Activated naive CD4-positive, alpha-beta T cell treated with anti-CD3 and anti-CD28 coated beads, Interleukin-2, amount 50 U/mL, for 72 hours (primary cell): ENCODE results near the gene NRBF2. TPM values are rescaled to one million over a fixed set of nuclear protein-coding genes. Genes with fewer than 3 reads are reported as not detected.
"Not testable (repeated sequence)": the region's sequence is repeated elsewhere in the genome, so short reads cannot be mapped to it uniquely, and the experiment has no call there.

Experiments used
- ATAC-seq, 2 donors: fragments of 150-1000 bp; cut with Tn5 transposase; 2 replicates each; pipeline ENCODE4 v1.10.0; 2021; ENCODE audit warnings: mild to moderate bottlenecking in 2 of 2, moderate library complexity in 2 of 2
- DNase-seq, 2 donors: peaks; one replicate each; pipeline ENCODE4 v3.0.0; 2021 to 2022; ENCODE audit warnings: low spot score in 2 of 2
- H3K27ac Mint-ChIP-seq, 2 donors: one replicate each; pipeline ENCODE4 v1.8.0; 2022; ENCODE audit warnings: mild to moderate bottlenecking in 2 of 2, mixed read lengths in 2 of 2
- H3K36me3 Mint-ChIP-seq, 2 donors: one replicate each; pipeline ENCODE4 v1.8.0; 2022; ENCODE audit warnings: mixed read lengths in 2 of 2
- H3K9me3 Mint-ChIP-seq, 2 donors: one replicate each; pipeline ENCODE4 v1.8.0; 2022; ENCODE audit warnings: mixed read lengths in 2 of 2
- total RNA-seq, 2 donors: library from RNA; stranded (reverse); gene quantifications; one replicate each; pipeline ENCODE4 v1.2.3, GENCODE V29; 2022

Gene NRBF2
- total RNA-seq, 2 donors from 2014 or later: 18.4 to 21.1 TPM

GRCh38 chr10:63145782-63146181, 12.7 kb downstream of the NRBF2 start:
- Mint-ChIP-seq H3K27ac (peak overlapping the region; percentile 35 to 61), H3K9me3 (no peaks in the 10 kb centered on the region), H3K36me3 (peaks cover 0 to 30% of the 10 kb centered on the region in 2 donors)
- peak; percentile 53 to 89 for ATAC-seq
- no peak for DNase-seq

- Mint-ChIP-seq H3K9me3 (no peaks in the 10 kb centered on the region), H3K36me3 (peaks cover 0 to 30% of the 10 kb centered on the region in 2 donors), H3K27ac (peak overlapping the region in 1 of 2 donors; percentile 55)
- no peak for ATAC-seq
- no peak for DNase-seq
These were observed 13.4 kb downstream of the NRBF2 start for GRCh38 chr10:63146503-63146902.

- Mint-ChIP-seq H3K36me3 (peaks cover 0 to 30% of the 10 kb centered on the region in 2 donors), H3K27ac (no peak overlapping the region), H3K9me3 (no peaks in the 10 kb centered on the region)
- DNase-seq: no peak
- no peak for ATAC-seq
These were observed 17.6 kb downstream of the NRBF2 start for GRCh38 chr10:63150745-63151144.

DNA sequence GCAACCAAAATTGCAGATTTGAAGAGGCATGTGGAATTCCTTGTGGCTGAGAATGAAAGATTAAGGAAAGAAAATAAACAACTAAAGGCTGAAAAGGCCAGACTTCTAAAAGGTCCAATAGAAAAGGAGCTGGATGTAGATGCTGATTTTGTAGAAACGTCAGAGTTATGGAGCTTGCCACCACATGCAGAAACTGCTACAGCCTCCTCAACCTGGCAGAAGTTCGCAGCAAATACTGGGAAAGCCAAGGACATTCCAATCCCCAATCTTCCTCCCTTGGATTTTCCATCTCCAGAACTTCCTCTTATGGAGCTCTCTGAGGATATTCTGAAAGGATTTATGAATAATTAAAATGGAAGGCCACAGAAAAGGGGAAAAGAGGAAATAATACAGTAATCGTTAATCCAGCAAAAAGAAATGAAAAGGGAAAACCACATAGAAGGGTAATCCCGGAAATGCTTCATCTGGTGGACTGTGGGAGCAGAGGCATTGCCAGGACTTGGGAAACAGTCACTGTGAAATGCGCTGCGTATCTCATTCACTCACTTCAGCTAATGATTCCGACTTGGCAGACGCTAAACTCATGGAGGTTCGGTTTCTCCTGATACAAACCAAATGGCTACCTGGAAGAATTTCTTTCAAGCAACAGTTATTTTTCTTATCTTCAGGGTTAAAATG, 20.9 kb downstream of the NRBF2 start:
- not testable (repeated sequence) for DNase-seq, H3K9me3 Mint-ChIP-seq, ATAC-seq
- Mint-ChIP-seq H3K27ac (peak overlapping the region in 1 of 2 donors; percentile 65), H3K36me3 (peaks cover 0 to 13% of the 10 kb centered on the region in 2 donors)

GRCh38 chr10:63154546-63155387, 21.6 kb downstream of the NRBF2 start:
- Mint-ChIP-seq H3K27ac (peak overlapping the region; percentile 31 to 65), H3K36me3 (peaks cover 0 to 9% of the 10 kb centered on the region in 2 donors), H3K9me3 (no peaks in the 10 kb centered on the region)
- no peak for ATAC-seq
- no peak for DNase-seq

DNA sequence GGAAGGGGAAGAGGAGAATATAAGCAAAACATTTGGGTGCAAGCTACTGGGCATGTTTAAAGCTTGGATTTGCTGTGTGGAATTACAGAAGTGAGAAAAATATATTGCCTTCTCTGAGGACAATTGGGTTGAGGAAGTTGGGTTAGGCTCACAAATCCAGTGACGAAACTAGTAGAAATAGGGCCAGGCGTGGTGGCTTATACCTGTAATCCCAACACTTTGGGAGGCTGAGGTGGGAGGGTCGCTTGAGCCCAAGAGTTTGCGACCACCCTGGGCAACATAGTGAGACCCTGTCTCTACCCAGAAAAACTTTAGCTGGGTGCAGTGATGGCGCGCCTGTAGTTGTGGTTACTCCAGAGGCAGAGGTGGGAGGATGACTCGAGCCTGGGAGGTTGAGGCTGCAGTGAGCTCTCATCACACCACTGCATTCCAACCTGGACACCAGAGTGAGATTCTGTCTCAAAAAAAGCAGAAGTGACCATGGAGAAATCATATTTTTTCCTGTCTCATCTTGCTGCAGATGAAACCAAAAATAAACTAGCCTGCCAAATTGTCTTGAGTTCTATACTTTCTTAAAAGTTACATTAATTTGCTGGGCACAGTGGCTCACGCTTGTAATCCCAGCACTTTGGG, 22.4 kb downstream of the NRBF2 start:
- H3K27ac Mint-ChIP-seq: peak overlapping the region; percentile 31 to 56
- no peak for DNase-seq
- ATAC-seq: no peak
- no peaks in the 10 kb centered on the region for H3K9me3 Mint-ChIP-seq
- peaks cover 0 to 7% of the 10 kb centered on the region in 2 donors for H3K36me3 Mint-ChIP-seq

DNA sequence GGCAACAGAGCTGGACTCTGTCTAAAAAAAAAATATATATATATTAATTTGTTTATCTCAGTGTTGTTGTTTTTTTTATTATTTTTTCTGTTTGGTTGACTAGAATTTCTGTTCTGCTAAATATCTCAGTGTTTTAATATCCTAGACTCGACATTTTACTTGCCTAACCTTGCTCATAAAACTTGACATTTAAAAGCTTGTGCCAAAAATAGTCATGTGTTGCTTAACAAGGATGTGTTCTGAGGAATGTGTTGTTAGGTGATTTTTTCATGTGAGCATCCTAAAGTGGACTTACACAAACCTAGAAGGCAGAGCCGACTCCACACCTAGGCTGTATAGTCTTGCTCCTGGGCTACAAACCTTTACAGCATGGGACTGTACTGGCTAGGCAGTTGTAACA, 23.1 kb downstream of the NRBF2 start:
- no peak overlapping the region for H3K27ac Mint-ChIP-seq
- peaks cover 0 to 7% of the 10 kb centered on the region in 2 donors for H3K36me3 Mint-ChIP-seq
- ATAC-seq (no peak), DNase-seq (no peak)
- H3K9me3 Mint-ChIP-seq: no peaks in the 10 kb centered on the region

DNA sequence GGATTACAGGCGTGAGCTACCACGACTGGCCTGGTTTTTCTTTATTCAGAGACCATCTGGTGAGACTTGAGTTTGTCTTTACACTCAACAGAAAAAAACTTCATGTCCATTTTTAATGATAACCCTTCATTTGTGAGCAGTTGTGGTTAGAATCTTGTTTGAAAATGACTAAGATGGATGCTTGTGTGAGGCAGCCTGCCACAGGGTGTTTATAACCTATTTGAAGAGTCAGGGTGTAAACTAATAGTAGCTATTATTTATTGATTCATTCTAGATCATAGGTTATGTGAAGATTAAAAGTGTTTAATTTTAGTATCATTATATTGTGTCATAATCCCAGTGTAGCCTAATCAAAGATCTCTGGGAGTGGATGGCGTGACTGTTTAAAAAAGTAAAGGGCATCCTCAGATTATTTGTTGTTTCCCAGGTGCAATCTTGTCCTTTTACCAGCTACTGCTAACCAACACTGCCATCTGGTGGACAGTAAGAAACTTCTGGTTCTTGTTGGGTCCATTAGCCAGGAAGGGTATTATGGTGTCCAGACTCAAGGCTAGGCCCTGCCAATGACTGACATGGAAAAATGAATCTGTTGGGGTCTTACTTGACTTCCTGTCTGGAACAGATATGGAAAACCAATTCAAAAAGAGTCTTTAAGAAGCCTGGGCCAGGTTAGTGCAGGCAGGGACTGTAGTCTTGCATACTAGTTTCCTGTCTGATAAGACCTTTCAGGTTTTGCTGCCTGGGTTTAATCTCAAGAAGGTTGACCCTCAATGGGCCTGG, 24.9 kb downstream of the NRBF2 start:
- Mint-ChIP-seq H3K36me3 (peaks cover 0 to 7% of the 10 kb centered on the region in 2 donors), H3K9me3 (no peaks in the 10 kb centered on the region), H3K27ac (peak overlapping the region in 1 of 2 donors; percentile 74)
- DNase-seq: peak in 1 of 2 donors; percentile 45
- ATAC-seq: peak; percentile 71 to 72

GRCh38 chr10:63161592-63161991, 28.5 kb downstream of the NRBF2 start:
- Mint-ChIP-seq H3K9me3 (no peaks in the 10 kb centered on the region), H3K27ac (peak overlapping the region in 1 of 2 donors; percentile 5), H3K36me3 (no peaks in the 10 kb centered on the region)
- ATAC-seq (no peak), DNase-seq (no peak)

DNA sequence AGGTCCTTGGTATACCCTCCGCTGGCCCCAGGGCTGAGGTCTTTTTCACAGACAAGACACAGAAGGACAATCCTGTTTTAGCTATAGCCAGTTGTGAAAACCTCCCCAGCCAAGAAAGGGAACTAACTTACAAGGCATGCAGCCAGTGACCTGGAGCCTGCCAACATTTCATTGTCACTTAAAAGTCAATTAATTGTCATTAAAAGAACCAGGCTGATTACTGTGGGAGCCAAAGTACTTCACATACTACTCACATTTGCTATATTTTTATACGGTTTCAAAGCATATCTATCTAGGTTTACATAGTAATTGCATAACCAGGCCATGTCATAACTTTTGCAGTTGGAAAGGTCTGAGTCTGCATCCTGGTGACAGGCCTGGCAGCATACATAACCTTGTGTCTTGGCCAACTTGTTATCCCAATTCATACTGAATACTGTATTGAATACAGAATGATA, 31.1 kb downstream of the NRBF2 start:
- ATAC-seq (peak in 1 of 2 donors; percentile 21), DNase-seq (no peak)
- peak overlapping the region in 1 of 2 donors; percentile 92 for H3K27ac Mint-ChIP-seq

GRCh38 chr10:63165249-63165648, 32.1 kb downstream of the NRBF2 start:
- ATAC-seq (no peak), DNase-seq (no peak)
- H3K36me3 Mint-ChIP-seq: peaks cover 3 to 24% of the 10 kb centered on the region in 2 donors
- no peak overlapping the region for H3K27ac Mint-ChIP-seq
- H3K9me3 Mint-ChIP-seq: no peaks in the 10 kb centered on the region

More for the DNA sequence above, 31.1 kb downstream of the NRBF2 start:
- H3K9me3 Mint-ChIP-seq: no peaks in the 10 kb centered on the region
- H3K36me3 Mint-ChIP-seq: peaks cover 0 to 13% of the 10 kb centered on the region in 2 donors

DNA sequence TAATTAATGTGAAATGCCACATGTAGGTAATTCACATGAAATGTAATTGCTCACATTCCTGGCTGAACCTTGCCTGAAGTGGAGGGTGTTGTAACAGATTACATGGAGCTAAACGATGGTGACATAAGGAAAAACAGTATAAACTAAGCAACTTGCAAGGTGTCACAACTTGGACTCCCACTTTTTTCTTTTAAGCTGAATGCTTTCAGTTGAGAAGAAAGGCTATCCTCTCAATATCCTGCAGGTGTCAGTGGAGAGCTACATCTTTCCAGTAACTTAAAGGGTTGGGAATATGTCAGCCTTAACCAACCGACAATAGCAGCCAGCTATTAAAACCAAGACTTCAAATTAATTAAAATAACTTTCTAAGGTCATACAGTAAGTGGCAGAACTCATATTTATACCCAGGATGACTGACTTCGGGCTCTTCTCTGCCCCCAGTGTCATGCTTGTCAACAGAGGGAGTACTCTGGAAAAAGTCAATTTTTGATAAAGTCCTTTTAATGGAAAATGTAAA, 33.7 kb downstream of the NRBF2 start:
- no peaks in the 10 kb centered on the region for H3K9me3 Mint-ChIP-seq
- DNase-seq: peak in 1 of 2 donors; percentile 30
- H3K27ac Mint-ChIP-seq: no peak overlapping the region
- peaks cover 10 to 36% of the 10 kb centered on the region in 2 donors for H3K36me3 Mint-ChIP-seq
- peak; percentile 46 to 60 for ATAC-seq

- DNase-seq: no peak
- Mint-ChIP-seq H3K9me3 (peaks cover 0 to 5% of the 10 kb centered on the region in 2 donors), H3K36me3 (peaks cover 18 to 53% of the 10 kb centered on the region in 2 donors), H3K27ac (peak overlapping the region; percentile 7 to 47)
- ATAC-seq: no peak
These were observed 35.8 kb downstream of the NRBF2 start for GRCh38 chr10:63168821-63169462.

DNA sequence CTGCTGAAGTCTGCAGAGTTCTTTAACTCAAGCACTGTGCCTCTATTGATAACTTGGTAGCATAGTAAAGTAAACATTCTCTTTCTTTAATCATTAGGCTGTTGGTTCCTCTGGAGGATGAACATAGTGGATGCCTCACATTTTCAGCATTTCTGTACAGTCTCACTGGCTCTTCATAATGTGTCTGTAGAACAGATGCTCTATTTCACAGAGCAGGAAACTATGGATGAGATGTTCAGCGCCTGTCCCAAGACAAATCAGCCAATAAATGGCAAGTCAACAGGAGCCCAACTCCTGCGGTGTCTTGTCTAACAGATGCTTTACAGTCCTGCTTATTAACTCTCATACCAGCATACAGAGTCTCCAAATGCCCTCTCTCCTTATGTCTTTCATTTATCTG, 36.5 kb downstream of the NRBF2 start:
- Mint-ChIP-seq H3K36me3 (peaks cover 18 to 60% of the 10 kb centered on the region in 2 donors), H3K27ac (peak overlapping the region in 1 of 2 donors; percentile 29), H3K9me3 (peaks cover 0 to 5% of the 10 kb centered on the region in 2 donors)
- ATAC-seq: no peak
- no peak for DNase-seq

DNA sequence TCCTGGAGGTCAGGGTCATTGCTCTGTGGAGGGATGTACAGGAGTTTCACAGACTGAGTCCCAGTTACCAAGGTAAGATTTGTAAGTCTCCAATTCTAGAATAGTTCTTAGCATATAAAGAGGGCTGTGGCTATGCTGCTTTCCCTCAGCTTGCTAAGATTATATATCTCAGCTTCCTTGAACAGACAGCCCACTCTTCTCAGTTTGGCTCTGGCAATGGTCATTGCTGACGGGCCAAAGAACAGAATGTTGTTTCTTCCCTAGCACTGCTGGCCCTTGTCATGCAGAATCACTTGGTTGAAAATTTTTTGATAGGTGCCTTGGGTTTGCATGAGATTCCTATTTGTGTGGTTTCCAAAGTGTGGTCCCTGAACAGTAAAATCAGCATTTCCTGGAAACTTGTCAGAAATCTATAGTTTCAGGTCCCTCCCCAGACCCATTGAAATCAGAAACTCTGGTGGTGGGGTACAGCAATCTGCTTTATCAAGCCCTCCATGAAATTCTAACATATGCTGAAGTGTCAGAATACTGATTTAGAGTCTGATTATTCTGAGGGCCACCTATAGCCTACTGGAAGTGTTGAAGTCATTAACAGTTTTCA, 38.2 kb downstream of the NRBF2 start:
- ATAC-seq: peak; percentile 2 to 3
- peaks cover 0 to 5% of the 10 kb centered on the region in 2 donors for H3K9me3 Mint-ChIP-seq
- H3K27ac Mint-ChIP-seq: peak overlapping the region; percentile 19 to 84
- no peak for DNase-seq
- peaks cover 18 to 67% of the 10 kb centered on the region in 2 donors for H3K36me3 Mint-ChIP-seq
